SU-DHL-6 (cell line): Measurements from ENCODE around the gene TPPP2.

Source experiments
- H2AFZ ChIP-seq: fragments of 200-600 bp; sonication (generic); 2 replicates; pipeline ENCODE4 v1.6.1; 2014; ENCODE audit warnings: low read depth, mild to moderate bottlenecking, moderate library complexity, mixed read lengths, antibody characterized with exemption, low read length; ENCODE audit not compliant: severe bottlenecking
- H3F3A ChIP-seq: fragments of 200-600 bp; shearing (Covaris generic); 2 replicates; pipeline ENCODE4 v1.6.0; 2016; ENCODE audit warnings: antibody characterized with exemption, mild to moderate bottlenecking; ENCODE audit not compliant: insufficient read depth
- H3K27ac ChIP-seq: fragments of 200-600 bp; sonication (generic); 2 replicates; pipeline ENCODE4 v1.5.1; 2016; ENCODE audit warnings: low read depth, mild to moderate bottlenecking, low read length, moderate library complexity, mixed read lengths
- H3K27me3 ChIP-seq: fragments of 200-600 bp; sonication (generic), shearing (Covaris generic); 2 replicates; pipeline ENCODE4 v1.6.0; 2014; ENCODE audit warnings: mild to moderate bottlenecking, low read length
- H3K36me3 ChIP-seq: fragments of 200-600 bp; sonication (generic); 2 replicates; pipeline ENCODE4 v1.6.1; 2014; ENCODE audit warnings: mild to moderate bottlenecking, low read length, mixed read lengths
- H3K4me2 ChIP-seq: fragments of 300-600, 200-600 bp; shearing (Covaris generic), sonication (generic); 2 replicates; pipeline ENCODE4 v1.6.0; 2014; ENCODE audit warnings: low read length, low read depth, mild to moderate bottlenecking; ENCODE audit not compliant: poor library complexity, severe bottlenecking
- H3K4me3 ChIP-seq: fragments of 200-600 bp; sonication (generic); 2 replicates; pipeline ENCODE4 v1.5.1; 2014; ENCODE audit warnings: antibody characterized with exemption, low read length, mild to moderate bottlenecking, mixed read lengths; ENCODE audit not compliant: insufficient read depth, poor library complexity, severe bottlenecking
- H3K79me2 ChIP-seq: fragments of 200-600 bp; sonication (generic); 2 replicates; pipeline ENCODE4 v1.6.1; 2014; ENCODE audit warnings: mild to moderate bottlenecking, low read length, moderate library complexity; ENCODE audit not compliant: insufficient read depth
- H3K9ac ChIP-seq: fragments of 200-600 bp; sonication (generic); 2 replicates; pipeline ENCODE4 v1.7.0; 2014; ENCODE audit warnings: mild to moderate bottlenecking, low read length
- H3K9me2 ChIP-seq: fragments of 200-600 bp; sonication (generic); replicated peaks from 2 replicates; pipeline ENCODE4 v1.6.1; 2014; ENCODE audit warnings: low read length; ENCODE audit not compliant: insufficient read depth
- H3K9me3 ChIP-seq: fragments of 200-600 bp; sonication (generic); 2 replicates; pipeline ENCODE4 v1.6.1; 2014; ENCODE audit warnings: low read length, mixed read lengths; ENCODE audit not compliant: insufficient read depth
- H4K20me1 ChIP-seq: fragments of 200-600 bp; sonication (generic); 2 replicates; pipeline ENCODE4 v1.6.1; 2014; ENCODE audit warnings: low read depth, mild to moderate bottlenecking, antibody characterized with exemption, low read length, moderate library complexity, mixed read lengths
- EZH2phosphoT487 ChIP-seq: fragments of 200-600 bp; sonication (generic), shearing (Covaris generic); conservative IDR thresholded peaks from 2 replicates; pipeline ENCODE4 v1.6.1; 2018; ENCODE audit warnings: mild to moderate bottlenecking, antibody characterized with exemption, low read length, moderate library complexity, mixed read lengths
- TF ChIP-seq, protein P1 (sequence below): fragments of 200-600 bp; sonication (generic); IDR thresholded peaks from one replicate; pipeline ENCODE4 v1.5.1; 2017; ENCODE audit warnings: antibody characterized with exemption, mild to moderate bottlenecking, low read length, moderate library complexity; ENCODE audit not compliant: insufficient read depth, poor library complexity, severe bottlenecking

The TPPP2 gene

DNA sequence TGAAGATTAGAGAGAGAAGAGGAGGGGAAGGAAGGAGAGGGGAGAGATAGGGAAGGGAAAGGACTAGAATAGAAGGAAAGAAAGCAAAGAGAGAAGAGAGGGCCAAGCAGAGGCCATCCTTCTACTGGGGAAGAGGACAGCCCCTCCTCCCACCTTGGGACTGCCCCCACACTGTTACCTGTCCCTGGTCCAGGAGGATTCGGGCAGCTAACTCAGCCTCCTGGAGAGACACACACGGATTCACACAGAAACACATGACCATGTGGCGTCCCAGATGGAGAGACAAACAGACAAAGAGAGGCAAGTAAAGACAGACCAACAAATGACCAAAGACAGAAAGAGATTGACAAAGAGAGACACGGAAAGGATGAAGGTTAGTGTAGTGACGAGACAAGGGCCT, 7.3 kb upstream of the TPPP2 start:
- Histone ChIP-seq H3K9me2 (no peaks in the 10 kb centered on the region), H3K36me3 (no peaks in the 10 kb centered on the region), H3K9me3 (no peaks in the 10 kb centered on the region), H3K27ac (no peak overlapping the region), H2AFZ (no peak overlapping the region), H3K4me2 (no peak overlapping the region), H4K20me1 (no peaks in the 10 kb centered on the region), H3K79me2 (no peaks in the 10 kb centered on the region), H3F3A (no peaks in the 10 kb centered on the region), H3K9ac (no peak overlapping the region), H3K27me3 (no peaks in the 10 kb centered on the region), H3K4me3 (no peak overlapping the region)
- no peak for TF ChIP-seq EZH2phosphoT487
- TF ChIP-seq, protein P1, sequence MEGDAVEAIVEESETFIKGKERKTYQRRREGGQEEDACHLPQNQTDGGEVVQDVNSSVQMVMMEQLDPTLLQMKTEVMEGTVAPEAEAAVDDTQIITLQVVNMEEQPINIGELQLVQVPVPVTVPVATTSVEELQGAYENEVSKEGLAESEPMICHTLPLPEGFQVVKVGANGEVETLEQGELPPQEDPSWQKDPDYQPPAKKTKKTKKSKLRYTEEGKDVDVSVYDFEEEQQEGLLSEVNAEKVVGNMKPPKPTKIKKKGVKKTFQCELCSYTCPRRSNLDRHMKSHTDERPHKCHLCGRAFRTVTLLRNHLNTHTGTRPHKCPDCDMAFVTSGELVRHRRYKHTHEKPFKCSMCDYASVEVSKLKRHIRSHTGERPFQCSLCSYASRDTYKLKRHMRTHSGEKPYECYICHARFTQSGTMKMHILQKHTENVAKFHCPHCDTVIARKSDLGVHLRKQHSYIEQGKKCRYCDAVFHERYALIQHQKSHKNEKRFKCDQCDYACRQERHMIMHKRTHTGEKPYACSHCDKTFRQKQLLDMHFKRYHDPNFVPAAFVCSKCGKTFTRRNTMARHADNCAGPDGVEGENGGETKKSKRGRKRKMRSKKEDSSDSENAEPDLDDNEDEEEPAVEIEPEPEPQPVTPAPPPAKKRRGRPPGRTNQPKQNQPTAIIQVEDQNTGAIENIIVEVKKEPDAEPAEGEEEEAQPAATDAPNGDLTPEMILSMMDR: no peak

DNA sequence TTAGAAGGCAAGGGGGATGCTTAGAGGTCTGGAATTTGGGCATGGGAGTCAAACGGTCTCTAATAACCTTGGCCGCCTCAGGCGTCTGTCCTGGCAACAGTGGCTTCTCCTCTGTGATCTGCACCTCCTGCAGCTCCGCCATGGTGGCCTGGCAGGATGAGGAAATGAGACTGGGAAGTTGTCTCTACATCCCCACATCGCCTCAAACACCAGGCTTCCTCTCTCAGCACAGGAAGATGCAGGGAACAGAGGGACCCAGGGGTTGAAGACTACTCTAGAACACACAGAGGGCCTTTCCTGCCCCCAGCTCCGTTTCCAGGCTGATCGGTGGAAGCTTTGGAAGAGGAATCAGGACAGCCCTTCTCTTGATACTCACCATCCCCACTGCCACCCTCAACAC, 6.8 kb upstream of the TPPP2 start:
- Histone ChIP-seq H3K9me2 (no peaks in the 10 kb centered on the region), H3K4me3 (no peak overlapping the region), H3K27me3 (no peaks in the 10 kb centered on the region), H3K4me2 (no peak overlapping the region), H2AFZ (no peak overlapping the region), H3K27ac (no peak overlapping the region), H3K79me2 (no peaks in the 10 kb centered on the region), H3F3A (no peaks in the 10 kb centered on the region), H4K20me1 (no peaks in the 10 kb centered on the region), H3K9me3 (no peaks in the 10 kb centered on the region), H3K36me3 (no peaks in the 10 kb centered on the region), H3K9ac (no peak overlapping the region)
- TF ChIP-seq EZH2phosphoT487: no peak
- TF ChIP-seq, protein P1: no peak

DNA sequence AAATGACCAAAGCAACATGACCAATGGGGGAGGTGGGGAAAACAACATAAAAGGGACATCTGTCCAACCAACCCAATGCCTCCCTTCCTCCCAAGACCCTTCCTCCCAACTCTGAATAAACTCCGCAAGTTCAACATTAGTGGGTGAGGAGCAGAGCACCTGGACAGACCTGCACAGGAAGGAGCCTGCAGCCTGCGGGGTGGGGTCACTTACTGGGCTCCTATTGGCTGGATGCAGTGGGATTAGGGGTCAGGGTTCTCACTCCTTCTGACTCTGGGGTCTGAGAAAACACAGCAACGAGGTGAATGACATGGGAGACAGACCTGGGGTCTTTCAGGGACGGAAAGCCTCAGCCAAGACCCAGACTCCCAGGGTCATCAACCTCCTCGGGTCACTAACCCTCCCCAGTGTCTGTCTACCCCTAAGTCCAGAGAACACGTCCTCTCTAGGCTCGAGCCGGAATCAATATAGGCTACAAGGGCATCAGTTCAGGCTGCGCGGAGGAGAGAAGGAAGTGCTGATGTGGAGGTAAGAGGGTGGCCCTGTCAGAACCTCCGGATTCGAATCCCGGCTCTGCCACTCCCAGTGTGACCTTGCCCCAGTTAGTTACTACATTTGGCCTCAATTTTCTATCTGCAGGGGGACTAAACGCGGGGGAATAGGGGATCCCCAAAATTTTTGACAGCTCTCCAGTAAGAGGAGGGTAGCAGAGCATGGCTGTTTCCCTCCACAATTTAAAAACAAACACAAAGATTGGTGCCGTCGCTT, 6.0 kb upstream of the TPPP2 start:
- Histone ChIP-seq H3K4me3 (no peak overlapping the region), H3K79me2 (no peaks in the 10 kb centered on the region), H3K27ac (no peak overlapping the region), H4K20me1 (no peaks in the 10 kb centered on the region), H3K27me3 (no peaks in the 10 kb centered on the region), H3K4me2 (no peak overlapping the region), H3F3A (no peaks in the 10 kb centered on the region), H2AFZ (no peak overlapping the region), H3K9ac (no peak overlapping the region), H3K9me2 (no peaks in the 10 kb centered on the region), H3K36me3 (no peaks in the 10 kb centered on the region), H3K9me3 (no peaks in the 10 kb centered on the region)
- TF ChIP-seq, protein P1: no peak
- no peak for TF ChIP-seq EZH2phosphoT487
